ENCODE data around the gene ZNF185. TPM values are rescaled to one million over a fixed set of nuclear protein-coding genes. Genes with fewer than 3 reads are reported as not detected.

ZNF185 gene
- total and polyA plus RNA-seq, 2 donors (not counting 3 experiments of a cell fraction or from before 2014, with no cell fraction given) = 18.7 to 31.6 TPM

DNA sequence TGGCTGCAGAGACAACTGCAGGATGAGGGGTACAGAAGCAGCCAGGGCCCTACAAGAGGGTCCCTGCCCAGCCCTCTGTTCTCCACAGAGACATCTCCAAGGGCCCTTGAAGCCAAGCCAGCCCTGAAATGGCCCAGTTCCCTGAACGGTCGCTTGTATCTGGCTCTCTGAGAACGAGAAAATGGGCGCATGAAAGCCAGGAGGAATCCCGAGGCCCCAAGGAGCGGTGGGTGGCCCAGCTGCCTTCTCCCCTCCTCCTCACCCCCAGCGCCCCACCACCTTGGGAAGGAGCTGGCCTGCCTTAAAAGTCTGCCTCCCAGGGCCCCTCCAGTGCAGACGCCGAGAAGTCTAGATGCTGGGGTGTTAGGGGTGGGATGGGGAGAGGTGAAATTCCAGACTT is 5.7 kb downstream of the ZNF185 start:
- POLR2A ChIA-PET = no interaction called here
- Histone ChIP-seq H2AFZ (ENCODE audit: low read depth, low read length) (no peak overlapping the region), H3K27me3 (ENCODE audit: control insufficient read depth in 2 of 2, insufficient read depth in 2 of 2, low read length in 2 of 2) (no peaks in the 10 kb centered on the region), H3K9me1 (replicated peaks; ENCODE audit: control insufficient read depth, extremely low read depth, insufficient read depth, low read length) (no peaks in the 10 kb centered on the region), H3K9ac (replicated peaks; ENCODE audit: extremely low read depth, insufficient read depth, low read length) (no peak overlapping the region), H3K27ac (ENCODE audit: insufficient read depth, low read depth, low read length) (no peak overlapping the region), H3K4me3 (replicated peaks in 1 of 3; ENCODE audit: insufficient read depth in 1 of 3, low read depth in 1 of 3, low read length in 3 of 3) (no peak overlapping the region), H3K4me2 (ENCODE audit: insufficient read depth, low read length) (no peak overlapping the region), H4K20me1 (replicated peaks; ENCODE audit: control insufficient read depth, extremely low read depth, insufficient read depth, low read length) (no peaks in the 10 kb centered on the region), H3K79me2 (ENCODE audit: control insufficient read depth, insufficient read depth, low read length) (peaks cover 24% of the 10 kb centered on the region), H3K9me3 (replicated peaks; ENCODE audit: control insufficient read depth, insufficient read depth, low read length) (no peaks in the 10 kb centered on the region), H3K4me1 (ENCODE audit: control insufficient read depth, extremely low read depth, insufficient read depth, low read length) (peaks cover 4% of the 10 kb centered on the region), H3K36me3 (ENCODE audit: control insufficient read depth in 2 of 2, extremely low read depth in 1 of 2, insufficient read depth in 2 of 2, low read length in 2 of 2) (no peaks in the 10 kb centered on the region)
- intact Hi-C loops (cut with micrococcal nuclease) (no loop called here), dilution Hi-C loops (cut with MboI; ENCODE audit: extremely low pct_ligation_motif_present, low sequenced_read_pairs) (no loop called here)
- DNase-seq (ENCODE audit: low read depth, low spot score) (no peak), FAIRE-seq (no peak)
- TF ChIP-seq POLR2AphosphoS5 (IDR thresholded peaks at IDR 0.05; ENCODE audit: insufficient read depth, low read depth, low read length) = no peak
- BruUV-seq (replicated peaks) = no TSS peak
- CTCF ChIA-PET = interaction anchor here (1.1 to 1.4 kb wide), 2 partner anchors 9 to 22 kb away, joined by 4 to 9 read pairs; no protein-coding TSS in a partner anchor

DNA sequence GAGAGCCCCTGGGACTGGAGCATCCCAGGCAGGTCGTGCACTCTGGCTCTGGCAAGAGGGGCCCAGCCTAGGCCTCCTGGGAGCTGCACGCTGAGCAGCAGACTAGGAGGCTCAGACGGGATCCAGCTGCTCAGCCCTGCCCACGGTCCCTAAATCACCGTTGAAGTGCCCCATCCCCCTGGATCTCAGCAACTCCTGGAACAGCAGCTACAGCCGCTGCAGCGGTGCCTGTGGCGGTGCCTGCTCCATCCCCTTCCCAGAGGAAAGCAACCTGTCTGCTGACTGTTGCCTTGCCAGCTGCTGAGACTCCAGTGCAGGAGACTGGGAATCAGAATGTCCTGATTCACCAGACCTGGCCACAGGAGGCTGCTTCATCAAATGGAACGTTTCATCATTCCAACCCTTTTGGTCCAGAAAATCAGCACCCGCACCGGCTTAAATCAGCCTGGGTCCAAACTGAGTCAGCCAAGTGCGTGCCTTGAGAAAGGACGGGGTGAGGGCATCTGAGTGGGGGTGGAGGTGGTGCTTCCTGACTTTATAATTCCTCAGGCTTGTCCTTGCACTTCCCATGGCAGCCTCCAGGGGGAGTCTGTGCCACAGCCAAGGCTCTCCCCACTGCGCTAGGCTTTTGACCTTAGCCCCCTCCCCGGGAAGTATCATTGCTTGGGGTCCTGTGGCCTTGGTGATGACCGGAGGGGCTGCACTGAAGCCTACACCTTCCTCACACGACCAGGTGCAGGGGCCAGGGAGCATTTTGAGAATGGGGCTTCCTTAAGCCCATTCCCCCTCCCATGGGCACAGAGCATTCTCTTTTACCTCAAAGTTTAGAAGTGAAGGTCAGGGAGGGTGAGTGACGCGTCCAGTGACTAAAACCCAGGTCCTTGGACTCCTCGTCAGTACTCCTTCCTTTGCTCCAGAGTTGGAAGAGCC is 6.5 kb downstream of the ZNF185 start:
- CTCF ChIA-PET = interaction anchor here (1.1 to 2.1 kb wide), 4 partner anchors 8 to 22 kb away, joined by 3 to 12 read pairs (median 6); no protein-coding TSS in a partner anchor
- FAIRE-seq = peak; percentile 97

More for the DNA sequence above, 6.5 kb downstream of the ZNF185 start:
- Histone ChIP-seq H2AFZ (ENCODE audit: low read depth, low read length) (peak overlapping the region; percentile 57), H3K27me3 (ENCODE audit: control insufficient read depth in 2 of 2, insufficient read depth in 2 of 2, low read length in 2 of 2) (no peaks in the 10 kb centered on the region), H3K4me1 (ENCODE audit: control insufficient read depth, extremely low read depth, insufficient read depth, low read length) (peaks cover 4% of the 10 kb centered on the region), H3K27ac (ENCODE audit: insufficient read depth, low read depth, low read length) (peak overlapping the region; percentile 3), H4K20me1 (replicated peaks; ENCODE audit: control insufficient read depth, extremely low read depth, insufficient read depth, low read length) (no peaks in the 10 kb centered on the region), H3K4me2 (ENCODE audit: insufficient read depth, low read length) (no peak overlapping the region), H3K4me3 (replicated peaks in 1 of 3; ENCODE audit: insufficient read depth in 1 of 3, low read depth in 1 of 3, low read length in 3 of 3) (no peak overlapping the region), H3K9me1 (replicated peaks; ENCODE audit: control insufficient read depth, extremely low read depth, insufficient read depth, low read length) (no peaks in the 10 kb centered on the region), H3K79me2 (ENCODE audit: control insufficient read depth, insufficient read depth, low read length) (peaks cover 22% of the 10 kb centered on the region), H3K9me3 (replicated peaks; ENCODE audit: control insufficient read depth, insufficient read depth, low read length) (no peaks in the 10 kb centered on the region), H3K36me3 (ENCODE audit: control insufficient read depth in 2 of 2, extremely low read depth in 1 of 2, insufficient read depth in 2 of 2, low read length in 2 of 2) (no peaks in the 10 kb centered on the region), H3K9ac (replicated peaks; ENCODE audit: extremely low read depth, insufficient read depth, low read length) (no peak overlapping the region)
- DNase-seq (ENCODE audit: low read depth, low spot score) = peak; percentile 40
- dilution Hi-C loops (cut with MboI; ENCODE audit: extremely low pct_ligation_motif_present, low sequenced_read_pairs) (no loop called here), intact Hi-C loops (cut with micrococcal nuclease) (loop anchor here (1.0 kb wide), 1 partner anchor 22 kb away; no protein-coding TSS in a partner anchor)
- TF ChIP-seq POLR2A (IDR thresholded peaks at IDR 0.05; ENCODE audit: low read depth, low read length) (no peak), POLR2AphosphoS5 (IDR thresholded peaks at IDR 0.05; ENCODE audit: insufficient read depth, low read depth, low read length) (no peak)
- TF ChIP-seq, protein P1, sequence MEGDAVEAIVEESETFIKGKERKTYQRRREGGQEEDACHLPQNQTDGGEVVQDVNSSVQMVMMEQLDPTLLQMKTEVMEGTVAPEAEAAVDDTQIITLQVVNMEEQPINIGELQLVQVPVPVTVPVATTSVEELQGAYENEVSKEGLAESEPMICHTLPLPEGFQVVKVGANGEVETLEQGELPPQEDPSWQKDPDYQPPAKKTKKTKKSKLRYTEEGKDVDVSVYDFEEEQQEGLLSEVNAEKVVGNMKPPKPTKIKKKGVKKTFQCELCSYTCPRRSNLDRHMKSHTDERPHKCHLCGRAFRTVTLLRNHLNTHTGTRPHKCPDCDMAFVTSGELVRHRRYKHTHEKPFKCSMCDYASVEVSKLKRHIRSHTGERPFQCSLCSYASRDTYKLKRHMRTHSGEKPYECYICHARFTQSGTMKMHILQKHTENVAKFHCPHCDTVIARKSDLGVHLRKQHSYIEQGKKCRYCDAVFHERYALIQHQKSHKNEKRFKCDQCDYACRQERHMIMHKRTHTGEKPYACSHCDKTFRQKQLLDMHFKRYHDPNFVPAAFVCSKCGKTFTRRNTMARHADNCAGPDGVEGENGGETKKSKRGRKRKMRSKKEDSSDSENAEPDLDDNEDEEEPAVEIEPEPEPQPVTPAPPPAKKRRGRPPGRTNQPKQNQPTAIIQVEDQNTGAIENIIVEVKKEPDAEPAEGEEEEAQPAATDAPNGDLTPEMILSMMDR (IDR thresholded peaks at IDR 0.05; ENCODE audit: extremely low read depth in 1 of 2, insufficient read depth in 1 of 2, low read depth in 1 of 2, low read length in 2 of 2) = peak; percentile 54 to 76
- POLR2A ChIA-PET = no interaction called here
- BruUV-seq (replicated peaks) = no TSS peak

Measured in endothelial cell of umbilical vein (primary cell).